ENCODE results near the gene B9D1.

The B9D1 gene

GRCh38 chr17:19333132-19333440 is 29.4 kb downstream of the B9D1 start:
- TF ChIP-seq POLR2AphosphoS5 (IDR thresholded peaks at IDR 0.05; ENCODE audit: low read depth, low read length) = no peak
- TF ChIP-seq SIN3A (IDR thresholded peaks at IDR 0.05; ENCODE audit: borderline replicate concordance, insufficient read depth, low read length) = no peak
- TF ChIP-seq TAF1 (IDR thresholded peaks at IDR 0.05; ENCODE audit: borderline replicate concordance, insufficient read depth, low read length) = no peak
- TF ChIP-seq FOXP2 (optimal IDR thresholded peaks at IDR 0.05; ENCODE audit: borderline replicate concordance, extremely low read depth, extremely low read length, insufficient read depth) = no peak
- TF ChIP-seq REST (IDR thresholded peaks at IDR 0.05; ENCODE audit: insufficient read depth in 1 of 2, low read depth in 2 of 2, low read length in 2 of 2) = no peak

- TF ChIP-seq REST (IDR thresholded peaks at IDR 0.05; ENCODE audit: insufficient read depth in 1 of 2, low read depth in 2 of 2, low read length in 2 of 2) = no peak
- TF ChIP-seq FOXP2 (optimal IDR thresholded peaks at IDR 0.05; ENCODE audit: borderline replicate concordance, extremely low read depth, extremely low read length, insufficient read depth) = no peak
These were observed 30.0 kb downstream of the B9D1 start for GRCh38 chr17:19332371-19333131.

GRCh38 chr17:19331543-19332245 is 30.8 kb downstream of the B9D1 start:
- TF ChIP-seq TAF1 (IDR thresholded peaks at IDR 0.05; ENCODE audit: borderline replicate concordance, insufficient read depth, low read length) (no peak), FOXP2 (optimal IDR thresholded peaks at IDR 0.05; ENCODE audit: borderline replicate concordance, extremely low read depth, extremely low read length, insufficient read depth) (no peak)

- TF ChIP-seq TAF1 (IDR thresholded peaks at IDR 0.05; ENCODE audit: borderline replicate concordance, insufficient read depth, low read length) (no peak), POLR2AphosphoS5 (IDR thresholded peaks at IDR 0.05; ENCODE audit: low read depth, low read length) (no peak), SIN3A (IDR thresholded peaks at IDR 0.05; ENCODE audit: borderline replicate concordance, insufficient read depth, low read length) (no peak), FOXP2 (optimal IDR thresholded peaks at IDR 0.05; ENCODE audit: borderline replicate concordance, extremely low read depth, extremely low read length, insufficient read depth) (no peak), REST (IDR thresholded peaks at IDR 0.05; ENCODE audit: insufficient read depth in 1 of 2, low read depth in 2 of 2, low read length in 2 of 2) (no peak)
These were observed 31.4 kb downstream of the B9D1 start for GRCh38 chr17:19331134-19331533.

- no peak for TF ChIP-seq POLR2AphosphoS5 (IDR thresholded peaks at IDR 0.05; ENCODE audit: low read depth, low read length)
- TF ChIP-seq SIN3A (IDR thresholded peaks at IDR 0.05; ENCODE audit: borderline replicate concordance, insufficient read depth, low read length) = no peak
- no peak for TF ChIP-seq REST (IDR thresholded peaks at IDR 0.05; ENCODE audit: insufficient read depth in 1 of 2, low read depth in 2 of 2, low read length in 2 of 2)
- no peak for TF ChIP-seq TAF1 (IDR thresholded peaks at IDR 0.05; ENCODE audit: borderline replicate concordance, insufficient read depth, low read length)
- TF ChIP-seq FOXP2 (optimal IDR thresholded peaks at IDR 0.05; ENCODE audit: borderline replicate concordance, extremely low read depth, extremely low read length, insufficient read depth) = no peak
These were observed 32.3 kb downstream of the B9D1 start for GRCh38 chr17:19330271-19330670.

Measured in PFSK-1 (cell line).